A204.1 (cell line): ENCODE data around the gene PDE10A.

ENCODE experiments used
- FAIRE-seq: peaks from 2 replicates; lab custom pipeline; 2012; peaks lifted over from hg19 to GRCh38; lab: Jason Lieb, UNC

Gene PDE10A

DNA sequence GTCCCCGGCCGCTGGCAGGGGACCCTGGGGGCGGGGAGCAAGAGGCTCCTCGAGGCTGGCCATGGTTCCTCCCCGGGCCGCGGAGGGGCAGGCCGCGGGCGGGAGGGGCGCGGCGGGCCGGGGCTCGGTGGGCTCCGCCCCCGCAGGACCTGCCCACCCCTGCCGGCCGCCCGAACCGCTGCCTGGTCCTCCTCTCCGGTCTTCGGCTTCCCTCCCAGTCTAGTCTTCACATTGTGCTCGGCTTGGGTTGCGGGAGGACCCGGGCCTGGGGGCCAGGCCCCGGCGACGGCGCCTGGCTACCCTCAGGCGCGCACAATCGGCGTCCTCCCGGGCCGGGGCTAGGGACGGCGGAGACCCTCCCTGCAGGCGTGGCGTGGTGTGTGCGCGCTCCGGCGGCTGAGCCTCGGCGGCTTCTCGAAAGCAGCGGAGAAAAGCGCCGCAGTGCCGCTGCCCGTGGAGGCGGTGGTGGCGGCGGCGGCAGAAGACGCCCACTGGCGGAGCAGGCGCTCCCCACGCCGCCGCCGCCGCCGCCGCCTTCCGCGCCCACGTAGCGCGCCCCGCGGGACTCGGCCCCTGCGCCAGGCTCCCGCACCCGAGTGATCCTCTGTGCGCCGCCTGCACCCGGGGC, at the start of gene PDE10A:
PDE10A (minus strand) TSS at position 493 of the 628 bp plus-strand sequence; CDS start at position 63, 430 bp downstream.
- FAIRE-seq: no peak

GRCh38 chr6:165708985-165709576, 46.0 kb upstream of the PDE10A start:
- no peak for FAIRE-seq

- FAIRE-seq: no peak
Measured at GRCh38 chr6:165707067-165707853, 44.2 kb upstream of the PDE10A start.

- FAIRE-seq: no peak
Measured at GRCh38 chr6:165705941-165706340, 42.9 kb upstream of the PDE10A start.

- FAIRE-seq: no peak
Measured at GRCh38 chr6:165704045-165704748, 41.2 kb upstream of the PDE10A start.

DNA sequence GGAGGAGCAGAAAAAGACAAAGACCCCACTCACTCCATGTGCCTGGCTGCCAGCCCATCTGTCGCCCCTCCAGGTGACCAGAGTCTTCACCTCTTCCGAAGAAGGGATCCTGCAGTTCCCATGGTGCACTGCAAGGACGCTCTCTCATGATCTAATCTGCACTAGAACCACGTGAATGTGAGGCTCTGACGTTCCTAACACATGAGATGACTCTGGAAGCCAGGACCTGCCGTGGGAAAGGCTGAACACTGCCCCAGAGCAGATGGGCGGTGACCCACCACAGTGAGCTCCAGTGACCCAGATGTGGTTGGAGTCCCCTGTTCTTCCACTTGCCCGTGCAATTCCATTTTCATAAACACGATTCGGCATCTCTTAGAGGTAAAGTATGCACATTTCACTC, 39.6 kb upstream of the PDE10A start:
- no peak for FAIRE-seq

- no peak for FAIRE-seq
Measured at GRCh38 chr6:165701564-165702354, 38.7 kb upstream of the PDE10A start.

- FAIRE-seq: no peak
Measured at GRCh38 chr6:165701005-165701404, 38.0 kb upstream of the PDE10A start.

- no peak for FAIRE-seq
Measured at GRCh38 chr6:165698868-165699267, 35.8 kb upstream of the PDE10A start.

GRCh38 chr6:165697171-165697570, 34.1 kb upstream of the PDE10A start:
- FAIRE-seq: no peak

DNA sequence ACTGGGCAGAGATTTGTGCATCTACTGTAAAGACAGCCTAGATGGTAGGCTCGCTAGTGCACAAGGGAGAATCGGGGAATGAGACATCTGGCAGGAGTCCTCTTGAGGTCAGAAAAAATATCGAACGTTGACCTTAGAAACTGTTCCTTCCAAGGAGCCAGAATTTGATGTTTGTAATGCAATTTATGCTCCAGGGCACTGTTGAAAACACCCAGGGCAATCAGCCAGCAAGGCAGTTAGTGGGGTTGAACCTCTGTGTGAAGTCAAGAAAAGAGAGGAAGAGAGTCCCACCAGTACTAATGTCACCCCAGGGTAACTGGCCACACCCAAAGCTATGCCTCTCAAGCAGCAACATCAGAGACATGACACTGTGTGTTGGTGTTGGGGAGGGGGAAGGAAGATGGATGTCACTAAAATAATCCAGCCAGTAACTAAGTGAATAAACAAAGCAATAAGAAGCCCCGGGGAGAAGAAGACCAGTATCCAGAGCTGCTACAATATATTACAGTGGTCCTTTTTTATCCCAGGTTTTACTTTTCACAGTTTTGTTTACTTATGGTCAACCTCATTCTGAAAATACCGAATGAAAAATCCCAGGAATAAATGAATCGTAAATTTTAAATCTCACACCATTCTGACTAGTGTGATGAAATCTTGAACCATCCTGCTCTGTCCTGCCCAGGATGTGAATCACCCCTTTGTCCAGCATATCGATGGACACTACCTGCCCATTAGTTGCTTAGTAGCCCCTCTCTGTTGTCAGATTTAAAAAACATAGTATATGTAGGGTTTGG, 32.9 kb upstream of the PDE10A start:
- no peak for FAIRE-seq

- FAIRE-seq: no peak
Measured at GRCh38 chr6:165694296-165694695, 31.3 kb upstream of the PDE10A start.

DNA sequence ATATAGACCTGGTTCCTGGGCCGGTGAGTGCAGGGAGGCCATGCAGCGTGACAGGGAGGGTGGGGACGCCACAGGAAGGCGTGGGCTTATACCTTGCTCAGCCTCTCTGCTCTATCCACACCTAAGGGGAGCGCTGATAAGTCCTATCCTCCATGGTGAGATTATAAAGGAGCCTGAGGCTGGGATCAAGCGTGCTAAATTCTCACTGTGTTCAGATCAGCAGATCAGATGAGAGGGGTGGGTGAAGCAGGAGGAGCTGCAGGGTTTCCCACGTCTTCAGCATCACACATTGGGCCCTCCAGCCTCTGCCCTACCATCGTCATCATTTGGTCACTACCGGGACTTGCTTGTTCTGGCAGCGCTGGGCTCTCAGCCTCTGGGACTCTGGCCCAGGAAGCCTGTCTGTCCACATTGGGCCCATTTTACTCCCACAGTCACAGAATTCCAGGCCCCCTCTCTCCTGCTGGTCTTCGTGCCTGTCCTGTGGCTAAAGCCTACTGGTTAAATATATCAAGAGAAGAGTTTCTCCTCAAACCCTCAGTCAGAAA, 29.1 kb upstream of the PDE10A start:
- no peak for FAIRE-seq

GRCh38 chr6:165689699-165690098, 26.7 kb upstream of the PDE10A start:
- no peak for FAIRE-seq

GRCh38 chr6:165686596-165687365, 23.7 kb upstream of the PDE10A start:
- no peak for FAIRE-seq

DNA sequence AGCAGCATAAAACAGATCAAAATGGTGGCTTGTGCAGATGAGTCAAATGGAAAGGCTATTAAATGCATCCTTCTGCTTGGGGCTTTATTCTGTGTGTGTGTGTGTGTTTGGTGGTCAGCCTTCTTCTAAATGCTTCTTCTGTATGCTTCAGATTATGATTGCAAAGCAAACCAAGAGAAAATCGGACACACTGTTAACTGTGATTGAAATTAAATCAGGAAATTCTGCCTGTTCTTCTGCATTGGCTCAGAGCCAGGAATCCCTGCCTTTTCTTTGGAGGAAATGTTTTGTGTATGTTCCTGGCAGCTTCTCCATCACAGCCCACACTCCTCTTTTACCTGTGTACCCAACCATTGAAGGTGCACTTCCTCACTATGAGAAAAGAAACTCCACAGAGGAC, 22.3 kb upstream of the PDE10A start:
- no peak for FAIRE-seq

DNA sequence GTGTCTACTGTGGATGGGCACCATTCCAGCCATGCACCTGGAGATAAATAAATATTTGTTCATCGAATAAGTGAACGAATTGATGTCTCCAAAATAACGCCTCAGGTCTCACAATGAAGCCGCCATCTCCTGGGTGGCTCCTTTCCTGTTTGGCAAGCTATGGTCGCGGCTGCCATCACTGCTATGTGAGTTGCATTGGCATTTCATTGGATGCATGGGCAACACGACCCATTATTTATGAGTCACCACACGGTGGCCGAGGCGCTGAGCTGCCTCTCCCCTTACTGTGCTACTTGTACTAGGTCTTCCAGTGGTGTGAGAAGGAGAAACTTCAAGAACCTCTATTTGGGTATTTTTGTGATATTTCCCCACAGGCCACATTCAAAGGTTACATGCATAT, 21.3 kb upstream of the PDE10A start:
- FAIRE-seq: no peak

GRCh38 chr6:165680975-165681374, 17.9 kb upstream of the PDE10A start:
- FAIRE-seq: no peak

GRCh38 chr6:165679326-165679725, 16.3 kb upstream of the PDE10A start:
- no peak for FAIRE-seq

- no peak for FAIRE-seq
Measured at GRCh38 chr6:165678904-165679303, 15.9 kb upstream of the PDE10A start.
